ENCODE measurements around the gene ATG16L1.

DNA sequence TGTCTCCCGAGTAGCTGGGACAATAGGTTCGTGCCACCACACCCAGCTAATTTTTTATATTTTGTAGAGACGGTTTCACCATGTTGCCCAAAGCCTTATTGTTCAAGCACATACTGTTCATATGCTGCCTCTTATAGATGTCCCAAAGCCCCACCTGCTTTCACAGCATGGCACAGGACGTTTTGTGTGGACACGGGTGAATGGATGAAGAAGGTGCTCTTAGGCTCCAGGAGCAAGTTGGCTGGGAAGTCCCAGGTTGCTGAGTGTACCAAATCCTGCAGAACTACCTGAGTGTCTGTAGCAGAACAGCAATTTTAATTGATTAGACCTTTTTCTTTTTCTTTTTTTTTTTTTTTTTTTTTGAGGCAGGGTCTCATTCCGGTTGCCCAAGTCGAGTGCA is 45.6 kb downstream of the ATG16L1 start:
- no peak for TF ChIP-seq POLR2A (IDR thresholded peaks at IDR 0.05)
- TF ChIP-seq, protein P1, sequence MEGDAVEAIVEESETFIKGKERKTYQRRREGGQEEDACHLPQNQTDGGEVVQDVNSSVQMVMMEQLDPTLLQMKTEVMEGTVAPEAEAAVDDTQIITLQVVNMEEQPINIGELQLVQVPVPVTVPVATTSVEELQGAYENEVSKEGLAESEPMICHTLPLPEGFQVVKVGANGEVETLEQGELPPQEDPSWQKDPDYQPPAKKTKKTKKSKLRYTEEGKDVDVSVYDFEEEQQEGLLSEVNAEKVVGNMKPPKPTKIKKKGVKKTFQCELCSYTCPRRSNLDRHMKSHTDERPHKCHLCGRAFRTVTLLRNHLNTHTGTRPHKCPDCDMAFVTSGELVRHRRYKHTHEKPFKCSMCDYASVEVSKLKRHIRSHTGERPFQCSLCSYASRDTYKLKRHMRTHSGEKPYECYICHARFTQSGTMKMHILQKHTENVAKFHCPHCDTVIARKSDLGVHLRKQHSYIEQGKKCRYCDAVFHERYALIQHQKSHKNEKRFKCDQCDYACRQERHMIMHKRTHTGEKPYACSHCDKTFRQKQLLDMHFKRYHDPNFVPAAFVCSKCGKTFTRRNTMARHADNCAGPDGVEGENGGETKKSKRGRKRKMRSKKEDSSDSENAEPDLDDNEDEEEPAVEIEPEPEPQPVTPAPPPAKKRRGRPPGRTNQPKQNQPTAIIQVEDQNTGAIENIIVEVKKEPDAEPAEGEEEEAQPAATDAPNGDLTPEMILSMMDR (IDR thresholded peaks at IDR 0.05) = no peak
